Endothelial cell of umbilical vein (primary cell): ENCODE measurements around the gene ACTA2. TPM values are rescaled to one million over a fixed set of nuclear protein-coding genes. Genes with fewer than 3 reads are reported as not detected.

ENCODE experiments used
- BruUV-seq: library from RNA; stranded (reverse); fragments of 400-500 nt; replicated peaks from 2 replicates; lab custom pipeline; 2021; lab: Mats Ljungman, UMichigan
- CTCF ChIA-PET: fragments of 300-600, 350-600 bp; sonication (Branson Sonifier 250); formaldehyde crosslinking; loops from one replicate; lab custom pipeline; 2021; ENCODE audit warnings: antibody characterized with exemption, inconsistent platforms; lab: Charles Lee
- POLR2A ChIA-PET: fragments of 300-600, 350-600 bp; sonication (Branson Sonifier 250); formaldehyde crosslinking; loops from one replicate; lab custom pipeline; 2021; ENCODE audit warnings: antibody characterized with exemption, inconsistent platforms; lab: Charles Lee
- DNase-seq: peaks from one replicate; pipeline ENCODE4 v3.0.0-alpha.2; 2011; ENCODE audit warnings: low read depth, low spot score
- FAIRE-seq: peaks from 2 replicates; lab custom pipeline; 2011; peaks lifted over from hg19 to GRCh38; lab: Jason Lieb, UNC
- H2AFZ ChIP-seq: 2 replicates; pipeline ENCODE4 v1.6.0; 2012; ENCODE audit warnings: low read depth, low read length, control low read depth, inconsistent platforms
- H3K27ac ChIP-seq: 2 replicates; pipeline ENCODE4 v1.5.1; 2011; ENCODE audit warnings: low read depth, mild to moderate bottlenecking, control low read depth, low read length, moderate library complexity; ENCODE audit not compliant: insufficient read depth
- H3K27me3 ChIP-seq, 2 experiments: 2 replicates each; pipeline versions ENCODE4 v1.6.0 to v1.6.1; 2011; ENCODE audit warnings: low read length in 2 of 2, mixed read lengths in 1 of 2; ENCODE audit not compliant: control insufficient read depth in 2 of 2, insufficient read depth in 2 of 2
- H3K36me3 ChIP-seq, 2 experiments: 2 replicates in 1 of 2; 3 replicates in 1 of 2; pipeline ENCODE4 v1.5.1; 2011; ENCODE audit warnings: low read length in 2 of 2, mild to moderate bottlenecking in 1 of 2, moderate library complexity in 1 of 2; ENCODE audit not compliant: control insufficient read depth in 2 of 2, insufficient read depth in 2 of 2; ENCODE audit errors: extremely low read depth in 1 of 2
- H3K4me1 ChIP-seq: 3 replicates; pipeline ENCODE4 v1.5.1; 2011; ENCODE audit warnings: mild to moderate bottlenecking, low read length; ENCODE audit not compliant: control insufficient read depth, insufficient read depth; ENCODE audit errors: extremely low read depth
- H3K4me2 ChIP-seq: 2 replicates; pipeline ENCODE4 v1.6.1; 2011; ENCODE audit warnings: low read length, control low read depth, mixed read lengths; ENCODE audit not compliant: insufficient read depth
- H3K4me3 ChIP-seq, 3 experiments: fragments of 200-600 bp in 1 of 3; sonication (generic), shearing (Covaris generic) in 1 of 3; replicated peaks in 1 of 3; 2 replicates each; pipeline ENCODE4 v1.5.1; 2011 to 2016; ENCODE audit warnings: control low read depth in 3 of 3, low read length in 3 of 3, mild to moderate bottlenecking in 2 of 3, inconsistent platforms in 1 of 3, low read depth in 1 of 3, moderate library complexity in 1 of 3; ENCODE audit not compliant: insufficient read depth in 1 of 3
- H3K79me2 ChIP-seq: 2 replicates; pipeline ENCODE4 v1.6.0; 2012; ENCODE audit warnings: low read length, inconsistent platforms; ENCODE audit not compliant: control insufficient read depth, insufficient read depth
- H3K9ac ChIP-seq: replicated peaks from 2 replicates; pipeline ENCODE3; 2011; ENCODE audit warnings: low read length, control low read depth; ENCODE audit not compliant: insufficient read depth; ENCODE audit errors: extremely low read depth
- H3K9me1 ChIP-seq: replicated peaks from 3 replicates; pipeline ENCODE4 v1.6.0; 2011; ENCODE audit warnings: mild to moderate bottlenecking, low read length; ENCODE audit not compliant: control insufficient read depth, insufficient read depth; ENCODE audit errors: extremely low read depth
- H3K9me3 ChIP-seq: replicated peaks from 2 replicates; pipeline ENCODE4 v1.5.1; 2012; ENCODE audit warnings: low read length, inconsistent platforms; ENCODE audit not compliant: control insufficient read depth, insufficient read depth
- H4K20me1 ChIP-seq: replicated peaks from 2 replicates; pipeline ENCODE3; 2011; ENCODE audit warnings: mild to moderate bottlenecking, low read length; ENCODE audit not compliant: control insufficient read depth, insufficient read depth; ENCODE audit errors: extremely low read depth
- EZH2 ChIP-seq: IDR thresholded peaks from 2 replicates; pipeline ENCODE4 v1.6.1; 2012; ENCODE audit warnings: borderline replicate concordance, low read depth, mild to moderate bottlenecking, moderate library complexity, low read length, inconsistent platforms; ENCODE audit not compliant: severe bottlenecking
- FOS ChIP-seq: IDR thresholded peaks from 2 replicates; pipeline ENCODE4 v1.6.1; 2011; ENCODE audit warnings: mild to moderate bottlenecking, low read length, moderate library complexity, borderline replicate concordance; ENCODE audit not compliant: insufficient read depth
- GATA2 ChIP-seq: IDR thresholded peaks from 2 replicates; pipeline ENCODE4 v1.7.0; 2011; ENCODE audit warnings: low read depth, mild to moderate bottlenecking, moderate library complexity, mixed read lengths, low read length; ENCODE audit not compliant: insufficient read length, insufficient read depth
- JUN ChIP-seq: IDR thresholded peaks from 2 replicates; pipeline ENCODE4 v1.6.1; 2011; ENCODE audit warnings: borderline replicate concordance, low read depth; ENCODE audit not compliant: insufficient read length, insufficient read depth
- MAX ChIP-seq: IDR thresholded peaks from 2 replicates; pipeline ENCODE4 v1.6.1; 2011; ENCODE audit not compliant: insufficient read depth, insufficient read length
- MYC ChIP-seq: IDR thresholded peaks from one replicate; pipeline ENCODE4 v1.6.1; 2011; ENCODE audit warnings: mild to moderate bottlenecking, low read depth, low read length
- POLR2A ChIP-seq: IDR thresholded peaks from 2 replicates; pipeline ENCODE4 v1.6.1; 2012; ENCODE audit warnings: low read depth, mild to moderate bottlenecking, control low read depth, low read length
- POLR2AphosphoS5 ChIP-seq: IDR thresholded peaks from 2 replicates; pipeline ENCODE4 v1.6.1; 2012; ENCODE audit warnings: low read depth, mild to moderate bottlenecking, control low read depth, low read length, moderate library complexity; ENCODE audit not compliant: insufficient read depth
- dilution Hi-C: fragments of 300-500 bp; cut with MboI; formaldehyde crosslinking; loops from one replicate; pipeline ENCODE4 v1.15.0; 2019; ENCODE audit warnings: low sequenced_read_pairs; ENCODE audit not compliant: extremely low pct_ligation_motif_present
- intact Hi-C: fragments of 100-400 bp; cut with micrococcal nuclease; formaldehyde crosslinking; loops from one replicate; pipeline ENCODE4 v1.10.0; 2022
- polyA plus RNA-seq, 4 experiments: library from polyadenylated mRNA; depleted of rRNA in 3 of 4; stranded (reverse) in 3 of 4; unstranded in 1 of 4; fragments of >200 nt; gene quantifications; 2 replicates each; pipeline versions ENCODE4 v1.2.1 to v1.2.3, GENCODE V29; 2011 to 2012; ENCODE audit warnings: missing spikeins in 1 of 4
- total RNA-seq: library from RNA; stranded (reverse); gene quantifications from 2 replicates; pipeline ENCODE4 v1.2.3, GENCODE V29; 2021
- TF ChIP-seq, protein P1 (sequence below), 2 donors: IDR thresholded peaks; 1 replicate in 1 of 2; 2 replicates in 1 of 2; pipeline ENCODE4 v1.5.1; 2011; ENCODE audit warnings: low read length in 2 of 2, mild to moderate bottlenecking in 2 of 2, moderate library complexity in 2 of 2, control low read depth in 1 of 2, inconsistent platforms in 1 of 2, low read depth in 1 of 2; ENCODE audit not compliant: insufficient read depth in 1 of 2; ENCODE audit errors: extremely low read depth in 1 of 2

ACTA2 gene
- total and polyA plus RNA-seq, 2 donors (not counting 3 experiments of a cell fraction or from before 2014, with no cell fraction given): 6.3 to 9.7 TPM

- Histone ChIP-seq H3K9me1 (no peaks in the 10 kb centered on the region), H4K20me1 (no peaks in the 10 kb centered on the region), H2AFZ (no peak overlapping the region), H3K4me1 (peaks cover 14% of the 10 kb centered on the region), H3K27ac (no peak overlapping the region), H3K27me3 (peaks cover 2 to 10% of the 10 kb centered on the region in 2 experiments), H3K9me3 (no peaks in the 10 kb centered on the region), H3K79me2 (no peaks in the 10 kb centered on the region), H3K36me3 (no peaks in the 10 kb centered on the region), H3K4me2 (peak overlapping the region; percentile 22), H3K4me3 (no peak overlapping the region), H3K9ac (no peak overlapping the region)
- intact Hi-C loops (loop anchor here (5.0 kb wide), 1 partner anchor 416 kb away; no protein-coding TSS in a partner anchor), dilution Hi-C loops (loop anchor here (25.0 kb wide), 1 partner anchor 229 kb away; the partner anchor contains the start of gene CH25H)
- POLR2A ChIA-PET: no interaction called here
- CTCF ChIA-PET: interaction anchor here (0.8 to 2.2 kb wide), 6 partner anchors 7 to 235 kb away, joined by 3 to 12 read pairs (median 6); partner anchors contain the start of gene FAS
- TF ChIP-seq FOS (peak; percentile 4), POLR2AphosphoS5 (no peak), MYC (no peak), EZH2 (no peak), GATA2 (peak; percentile 89), POLR2A (no peak), MAX (no peak), JUN (no peak)
- TF ChIP-seq, protein P1, sequence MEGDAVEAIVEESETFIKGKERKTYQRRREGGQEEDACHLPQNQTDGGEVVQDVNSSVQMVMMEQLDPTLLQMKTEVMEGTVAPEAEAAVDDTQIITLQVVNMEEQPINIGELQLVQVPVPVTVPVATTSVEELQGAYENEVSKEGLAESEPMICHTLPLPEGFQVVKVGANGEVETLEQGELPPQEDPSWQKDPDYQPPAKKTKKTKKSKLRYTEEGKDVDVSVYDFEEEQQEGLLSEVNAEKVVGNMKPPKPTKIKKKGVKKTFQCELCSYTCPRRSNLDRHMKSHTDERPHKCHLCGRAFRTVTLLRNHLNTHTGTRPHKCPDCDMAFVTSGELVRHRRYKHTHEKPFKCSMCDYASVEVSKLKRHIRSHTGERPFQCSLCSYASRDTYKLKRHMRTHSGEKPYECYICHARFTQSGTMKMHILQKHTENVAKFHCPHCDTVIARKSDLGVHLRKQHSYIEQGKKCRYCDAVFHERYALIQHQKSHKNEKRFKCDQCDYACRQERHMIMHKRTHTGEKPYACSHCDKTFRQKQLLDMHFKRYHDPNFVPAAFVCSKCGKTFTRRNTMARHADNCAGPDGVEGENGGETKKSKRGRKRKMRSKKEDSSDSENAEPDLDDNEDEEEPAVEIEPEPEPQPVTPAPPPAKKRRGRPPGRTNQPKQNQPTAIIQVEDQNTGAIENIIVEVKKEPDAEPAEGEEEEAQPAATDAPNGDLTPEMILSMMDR (IDR thresholded peaks at IDR 0.05; ENCODE audit: extremely low read depth in 1 of 2, insufficient read depth in 1 of 2, low read depth in 1 of 2, low read length in 2 of 2): no peak
- DNase-seq (peak; percentile 51), FAIRE-seq (peak; percentile 80)
- no TSS peak for BruUV-seq
These were observed 30.6 kb upstream of the ACTA2 start for GRCh38 chr10:88983206-88983605.
